ENCODE measurements around the gene DNAH7.
A peak's percentile ranks its signal among the peaks of the same experiment; 100 is the strongest.

Gene DNAH7

DNA sequence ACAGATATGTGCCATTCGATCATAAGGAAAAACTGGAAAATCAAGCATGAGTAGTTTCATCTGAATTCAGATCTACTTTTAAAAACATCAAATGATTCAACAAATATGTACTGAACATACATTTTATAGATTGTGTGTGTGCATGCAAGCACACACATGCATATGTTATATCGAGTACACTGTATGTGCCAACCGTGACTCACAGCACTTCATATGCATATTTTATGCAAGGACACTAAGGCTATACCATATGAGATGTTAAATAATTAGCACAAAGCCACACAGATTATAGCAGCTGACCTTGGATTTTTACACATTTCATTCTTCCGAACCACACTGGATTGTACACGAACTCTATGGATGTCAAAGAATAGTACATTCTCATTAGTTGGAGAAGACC, 161.2 kb downstream of the DNAH7 start:
- ChIA-PET CTCF (no interaction called here), POLR2A (ENCODE audit: low non-redundant PET) (no interaction called here)

DNA sequence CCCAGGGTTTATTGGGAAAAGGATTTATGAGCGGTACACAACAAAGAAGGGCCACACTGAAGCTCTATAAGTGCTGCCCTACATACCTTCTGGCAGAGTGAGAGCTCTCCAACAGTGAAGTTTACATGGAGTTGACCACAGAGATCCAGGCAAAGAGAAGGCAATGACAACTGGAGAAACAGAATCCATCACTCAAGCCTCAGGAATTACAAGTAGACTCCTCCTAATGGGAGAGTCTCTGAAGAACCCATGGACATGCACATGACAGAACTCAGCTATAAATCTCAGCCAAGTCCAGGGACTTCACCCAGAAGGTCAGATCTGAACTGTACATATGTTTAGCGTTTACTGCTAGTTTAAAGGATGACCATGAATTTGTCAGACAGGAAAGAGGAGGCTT, 164.7 kb downstream of the DNAH7 start:
- TF ChIP-seq, protein P1, sequence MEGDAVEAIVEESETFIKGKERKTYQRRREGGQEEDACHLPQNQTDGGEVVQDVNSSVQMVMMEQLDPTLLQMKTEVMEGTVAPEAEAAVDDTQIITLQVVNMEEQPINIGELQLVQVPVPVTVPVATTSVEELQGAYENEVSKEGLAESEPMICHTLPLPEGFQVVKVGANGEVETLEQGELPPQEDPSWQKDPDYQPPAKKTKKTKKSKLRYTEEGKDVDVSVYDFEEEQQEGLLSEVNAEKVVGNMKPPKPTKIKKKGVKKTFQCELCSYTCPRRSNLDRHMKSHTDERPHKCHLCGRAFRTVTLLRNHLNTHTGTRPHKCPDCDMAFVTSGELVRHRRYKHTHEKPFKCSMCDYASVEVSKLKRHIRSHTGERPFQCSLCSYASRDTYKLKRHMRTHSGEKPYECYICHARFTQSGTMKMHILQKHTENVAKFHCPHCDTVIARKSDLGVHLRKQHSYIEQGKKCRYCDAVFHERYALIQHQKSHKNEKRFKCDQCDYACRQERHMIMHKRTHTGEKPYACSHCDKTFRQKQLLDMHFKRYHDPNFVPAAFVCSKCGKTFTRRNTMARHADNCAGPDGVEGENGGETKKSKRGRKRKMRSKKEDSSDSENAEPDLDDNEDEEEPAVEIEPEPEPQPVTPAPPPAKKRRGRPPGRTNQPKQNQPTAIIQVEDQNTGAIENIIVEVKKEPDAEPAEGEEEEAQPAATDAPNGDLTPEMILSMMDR (conservative IDR thresholded peaks at IDR 0.05; ENCODE audit: low read depth): no peak
- no peak for DNase-seq (ENCODE audit: low spot score)
- CTCF ChIA-PET: no interaction called here
- POLR2A ChIA-PET (ENCODE audit: low non-redundant PET): no interaction called here
- H3K27ac ChIP-seq: no peak overlapping the region

More for the DNA sequence above, 161.2 kb downstream of the DNAH7 start:
- DNase-seq (ENCODE audit: low spot score): no peak
- no peak overlapping the region for H3K27ac ChIP-seq
- TF ChIP-seq, protein P1 (conservative IDR thresholded peaks at IDR 0.05; ENCODE audit: low read depth): no peak

DNA sequence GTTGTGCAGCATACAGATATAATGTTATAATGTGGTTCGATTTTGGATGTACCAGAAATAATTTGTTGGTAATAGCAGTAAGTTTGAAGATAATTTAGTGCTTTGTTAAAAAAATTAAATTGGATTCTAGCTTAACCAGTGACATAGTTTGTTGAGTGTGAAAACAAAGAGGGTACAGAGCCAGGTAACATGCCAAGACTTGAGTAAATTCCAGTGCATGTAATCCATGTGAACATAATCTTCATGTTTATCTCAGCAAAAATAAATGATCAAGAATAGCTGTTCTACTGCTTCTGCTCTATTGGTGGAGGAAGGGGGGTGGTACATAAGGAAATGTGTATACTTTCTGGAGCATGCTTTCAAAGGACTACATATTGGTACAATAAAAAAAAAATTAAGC, 165.8 kb downstream of the DNAH7 start:
- DNase-seq (ENCODE audit: low spot score): peak; percentile 41
- TF ChIP-seq, protein P1 (conservative IDR thresholded peaks at IDR 0.05; ENCODE audit: low read depth): no peak
- H3K27ac ChIP-seq: no peak overlapping the region
- ChIA-PET CTCF (interaction anchor here (0.6 kb wide), 2 partner anchors 24 to 279 kb away, joined by 3 read pairs; no protein-coding TSS in a partner anchor), POLR2A (ENCODE audit: low non-redundant PET) (no interaction called here)

DNA sequence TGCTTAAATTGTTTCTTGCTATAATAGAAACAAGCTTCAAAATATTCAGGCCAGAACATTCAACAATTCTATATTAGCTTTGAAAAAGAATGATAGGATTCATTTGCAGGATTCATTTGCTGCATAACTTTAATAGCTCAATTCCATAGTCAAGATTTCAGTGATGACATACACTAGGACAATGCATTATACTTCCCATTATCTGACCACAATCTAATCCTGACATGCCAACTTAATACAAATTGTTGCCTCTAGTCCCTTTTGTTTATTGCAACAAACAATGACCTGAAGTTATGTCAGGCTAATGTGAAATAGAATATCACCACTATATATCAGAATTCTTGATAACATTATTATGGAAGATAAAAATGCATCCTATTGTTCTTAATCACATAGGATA, 169.4 kb downstream of the DNAH7 start:
- TF ChIP-seq, protein P1 (conservative IDR thresholded peaks at IDR 0.05; ENCODE audit: low read depth): no peak
- no peak overlapping the region for H3K27ac ChIP-seq
- DNase-seq (ENCODE audit: low spot score): no peak
- ChIA-PET CTCF (interaction anchor here (0.7 kb wide), 1 partner anchor 229 kb away, joined by 3 read pairs; no protein-coding TSS in a partner anchor), POLR2A (ENCODE audit: low non-redundant PET) (no interaction called here)

DNA sequence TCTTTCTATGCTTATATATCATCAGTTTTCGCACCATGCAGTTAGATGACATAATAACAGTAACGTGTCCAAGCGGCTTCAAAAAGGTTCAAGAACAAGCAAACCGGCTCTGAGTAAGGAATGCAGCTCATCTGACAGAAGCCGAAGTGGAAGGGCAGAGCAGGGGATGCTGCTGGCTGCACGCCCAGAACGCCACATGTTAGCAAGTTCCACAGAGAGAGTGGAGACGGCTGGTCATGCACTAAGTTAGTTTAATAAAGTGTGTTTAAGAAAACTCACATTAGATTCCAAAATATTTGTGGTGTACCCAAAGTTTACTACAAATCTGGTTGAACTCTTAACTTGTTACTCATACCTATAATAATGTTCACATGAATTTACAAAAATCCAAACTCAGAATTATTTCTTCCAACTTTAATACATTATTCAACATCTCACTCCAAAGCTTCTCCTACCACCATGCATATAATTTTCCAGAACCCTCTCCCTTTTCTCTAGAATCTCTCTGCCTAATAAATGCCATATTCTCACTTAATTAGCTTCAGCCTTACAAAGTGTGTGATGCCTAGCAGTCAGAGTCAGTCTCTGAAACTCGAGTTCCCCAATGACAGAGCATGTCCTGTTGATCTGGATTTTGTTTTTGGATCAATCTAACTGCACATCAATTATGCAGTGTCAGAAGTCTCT, 170.0 kb downstream of the DNAH7 start:
- DNase-seq (ENCODE audit: low spot score): peak; percentile 46
- H3K27ac ChIP-seq: no peak overlapping the region
- POLR2A ChIA-PET (ENCODE audit: low non-redundant PET): no interaction called here
- TF ChIP-seq, protein P1 (conservative IDR thresholded peaks at IDR 0.05; ENCODE audit: low read depth): no peak
- CTCF ChIA-PET: interaction anchor here (0.7 kb wide), 1 partner anchor 229 kb away, joined by 3 read pairs; no protein-coding TSS in a partner anchor

DNA sequence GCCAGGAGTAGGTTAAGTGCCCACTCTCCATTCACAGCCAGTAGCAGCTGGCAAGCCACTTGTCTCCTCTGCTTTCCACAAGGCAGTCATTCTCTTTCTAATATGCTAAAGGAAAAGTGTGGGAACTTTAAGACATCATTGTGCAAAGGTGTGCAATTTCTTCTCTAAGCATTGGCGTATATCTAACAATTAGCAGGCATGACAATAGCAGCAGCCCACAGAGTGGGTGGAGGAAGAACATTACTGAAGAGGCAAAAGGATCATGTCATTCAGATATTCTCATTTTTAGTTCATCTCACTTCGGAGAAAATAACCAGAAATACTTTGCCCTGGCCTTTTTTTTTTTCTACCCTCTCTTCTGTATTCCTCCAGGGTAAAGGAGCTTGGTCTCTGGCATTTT, 177.6 kb downstream of the DNAH7 start:
- CTCF ChIA-PET: interaction anchor here (0.7 kb wide), 1 partner anchor 29 kb away, joined by 6 read pairs; no protein-coding TSS in a partner anchor
- TF ChIP-seq, protein P1 (conservative IDR thresholded peaks at IDR 0.05; ENCODE audit: low read depth): no peak
- H3K27ac ChIP-seq: no peak overlapping the region
- DNase-seq (ENCODE audit: low spot score): no peak
- POLR2A ChIA-PET (ENCODE audit: low non-redundant PET): no interaction called here
